GM12872 (cell line): Measurements from ENCODE around the gene MACROD2.

Experiments used
- CTCF ChIP-seq: IDR thresholded peaks from 3 replicates; pipeline ENCODE4 v1.5.1; 2011; ENCODE audit warnings: low read depth, mild to moderate bottlenecking, low read length, moderate library complexity; ENCODE audit not compliant: insufficient read depth

MACROD2 gene

DNA sequence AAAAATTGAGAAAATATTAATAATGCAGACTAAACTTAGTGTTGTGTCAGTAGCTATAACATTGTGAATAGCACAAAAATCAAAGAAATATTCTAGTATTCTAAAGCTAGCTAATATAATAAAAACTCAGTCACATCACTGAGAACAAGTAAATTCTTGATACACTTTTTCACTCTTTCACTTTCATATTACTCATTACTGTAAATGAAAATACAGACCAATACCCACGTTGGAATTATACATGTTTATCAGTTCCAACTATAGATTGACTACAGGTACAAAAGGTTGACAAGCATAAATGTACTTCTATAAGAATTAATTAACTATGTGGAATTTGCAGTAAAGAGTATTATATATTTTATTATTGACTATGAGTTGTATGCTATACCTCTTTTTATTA lies 1385.5 kb downstream of the MACROD2 start:
- TF ChIP-seq CTCF, result no peak

DNA sequence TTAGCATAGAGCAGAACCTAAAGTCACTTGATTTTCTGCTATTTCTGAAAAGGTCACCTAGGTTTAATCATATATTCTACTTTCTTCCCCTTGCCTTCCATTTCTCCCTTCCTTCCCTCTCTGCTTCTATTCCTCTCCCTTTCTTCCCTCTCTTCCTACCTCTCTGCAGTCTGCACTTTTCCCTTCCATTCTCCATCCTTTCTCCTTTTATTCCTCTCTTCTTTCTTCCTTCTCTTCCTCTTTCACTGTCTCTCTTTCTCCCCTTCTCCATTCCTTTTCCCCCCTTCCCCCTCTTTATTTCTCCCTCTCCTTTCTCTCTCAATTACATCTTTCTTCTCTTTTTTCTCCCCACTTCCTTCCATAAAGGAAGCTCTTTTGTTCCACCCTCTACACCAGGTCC lies 1391.9 kb downstream of the MACROD2 start:
- no peak for TF ChIP-seq CTCF

- TF ChIP-seq CTCF, result no peak
Observed at GRCh38 chr20:15395457-15395856, 1400.1 kb downstream of the MACROD2 start.

DNA sequence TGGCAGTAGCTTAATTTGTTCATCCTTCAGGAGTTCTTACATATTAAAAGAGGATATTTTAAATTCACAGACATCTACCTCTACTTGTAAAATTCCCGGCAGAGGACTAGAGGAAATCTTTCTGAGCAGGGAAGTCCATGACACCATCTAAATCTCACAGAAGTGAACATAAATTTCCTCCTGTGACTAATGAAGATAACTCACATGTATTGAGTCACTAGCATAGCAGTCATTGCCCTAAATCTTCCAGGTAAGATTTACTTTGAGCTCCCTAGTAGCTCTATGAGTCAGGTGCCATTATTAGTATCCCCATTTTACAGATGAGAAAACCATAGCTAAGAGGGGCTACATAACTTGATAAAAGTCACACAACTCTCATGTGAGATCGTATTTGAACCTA lies 1400.7 kb downstream of the MACROD2 start:
- no peak for TF ChIP-seq CTCF

DNA sequence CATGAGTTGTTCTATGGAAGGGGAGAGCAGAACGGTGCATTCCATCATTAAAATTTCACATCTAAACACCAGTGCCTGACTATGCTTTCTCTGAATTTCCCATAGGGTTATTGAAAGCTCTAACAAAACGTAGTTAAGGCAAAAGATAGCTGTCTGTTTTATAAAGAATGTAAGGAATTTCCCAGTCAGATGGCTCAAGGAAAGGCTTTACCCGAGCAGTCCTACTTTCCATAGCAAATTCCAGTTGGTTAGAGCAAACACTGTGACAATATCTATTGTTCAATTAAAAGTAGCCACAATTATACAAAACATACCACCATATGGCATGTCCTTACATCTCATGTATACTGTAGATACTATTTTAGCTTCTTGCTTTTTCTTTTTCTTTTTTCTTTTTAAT lies 1401.6 kb downstream of the MACROD2 start:
- TF ChIP-seq CTCF, result no peak

GRCh38 chr20:15399781-15400180 lies 1404.5 kb downstream of the MACROD2 start:
- no peak for TF ChIP-seq CTCF

GRCh38 chr20:15406072-15406471 lies 1410.8 kb downstream of the MACROD2 start:
- no peak for TF ChIP-seq CTCF

- TF ChIP-seq CTCF, result no peak
Observed at GRCh38 chr20:15411781-15412180, 1416.5 kb downstream of the MACROD2 start.
